ENCODE measurements around the gene MAP3K1. TPM values are rescaled to one million over a fixed set of nuclear protein-coding genes. Genes with fewer than 3 reads are reported as not detected.

MAP3K1 gene
- total and polyA plus RNA-seq, 2 experiments from 2014 or later: 11.2 to 24.0 TPM

DNA sequence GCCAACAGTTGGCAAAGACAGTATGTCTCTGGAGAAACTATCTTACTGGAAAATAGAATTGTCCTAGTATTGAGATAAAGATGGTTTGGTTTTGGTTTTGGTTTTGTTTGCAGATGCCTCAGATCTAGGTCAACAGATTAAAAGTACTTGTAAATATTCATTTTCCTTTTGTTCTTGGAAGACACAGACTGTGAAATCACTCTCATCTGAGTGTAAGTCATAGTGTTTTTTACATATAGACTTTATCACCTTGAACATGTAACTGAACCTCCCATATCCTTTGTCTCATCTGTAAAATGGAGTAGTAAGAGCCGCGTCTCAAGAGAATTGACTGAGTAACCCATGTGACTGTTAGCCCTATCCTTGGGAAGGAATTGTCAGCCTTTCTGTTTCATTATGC lies 34.3 kb downstream of the MAP3K1 start:
- DNase-seq (ENCODE audit: low read depth in 1 of 2, low spot score in 1 of 2): no peak
- H3K9me3 ChIP-seq (ENCODE audit: low read depth): no peaks in the 10 kb centered on the region
- TF ChIP-seq, protein P1, sequence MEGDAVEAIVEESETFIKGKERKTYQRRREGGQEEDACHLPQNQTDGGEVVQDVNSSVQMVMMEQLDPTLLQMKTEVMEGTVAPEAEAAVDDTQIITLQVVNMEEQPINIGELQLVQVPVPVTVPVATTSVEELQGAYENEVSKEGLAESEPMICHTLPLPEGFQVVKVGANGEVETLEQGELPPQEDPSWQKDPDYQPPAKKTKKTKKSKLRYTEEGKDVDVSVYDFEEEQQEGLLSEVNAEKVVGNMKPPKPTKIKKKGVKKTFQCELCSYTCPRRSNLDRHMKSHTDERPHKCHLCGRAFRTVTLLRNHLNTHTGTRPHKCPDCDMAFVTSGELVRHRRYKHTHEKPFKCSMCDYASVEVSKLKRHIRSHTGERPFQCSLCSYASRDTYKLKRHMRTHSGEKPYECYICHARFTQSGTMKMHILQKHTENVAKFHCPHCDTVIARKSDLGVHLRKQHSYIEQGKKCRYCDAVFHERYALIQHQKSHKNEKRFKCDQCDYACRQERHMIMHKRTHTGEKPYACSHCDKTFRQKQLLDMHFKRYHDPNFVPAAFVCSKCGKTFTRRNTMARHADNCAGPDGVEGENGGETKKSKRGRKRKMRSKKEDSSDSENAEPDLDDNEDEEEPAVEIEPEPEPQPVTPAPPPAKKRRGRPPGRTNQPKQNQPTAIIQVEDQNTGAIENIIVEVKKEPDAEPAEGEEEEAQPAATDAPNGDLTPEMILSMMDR (IDR thresholded peaks at IDR 0.05; ENCODE audit: low read depth, low read length): no peak
- H3K27ac ChIP-seq: no peak overlapping the region
- H3K4me1 ChIP-seq (ENCODE audit: low read depth): peaks cover 21% of the 10 kb centered on the region
- H3K4me3 ChIP-seq: no peak overlapping the region
- no peaks in the 10 kb centered on the region for H3K36me3 ChIP-seq
- H3K27me3 ChIP-seq: no peaks in the 10 kb centered on the region

DNA sequence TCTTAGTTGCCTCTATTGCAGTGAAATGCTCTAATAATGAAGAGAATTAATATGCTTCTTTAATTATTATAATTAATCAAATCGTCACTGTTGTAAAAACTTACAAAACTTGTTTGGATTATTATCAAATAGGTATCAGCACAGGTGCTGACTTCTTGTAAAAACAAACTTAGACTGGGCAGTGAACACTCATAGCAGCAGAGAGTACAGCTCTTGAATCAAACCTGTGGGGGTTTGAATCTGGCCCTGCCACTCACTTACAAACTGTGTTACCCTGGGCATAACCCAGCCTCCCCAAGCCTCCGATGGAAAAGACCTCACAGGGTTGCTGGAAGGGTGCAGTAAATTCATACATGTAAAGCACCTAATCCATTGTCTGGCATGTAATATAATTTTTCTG lies 35.1 kb downstream of the MAP3K1 start:
- no peaks in the 10 kb centered on the region for H3K27me3 ChIP-seq
- peaks cover 20% of the 10 kb centered on the region for H3K4me1 ChIP-seq (ENCODE audit: low read depth)
- H3K4me3 ChIP-seq: no peak overlapping the region
- no peak for DNase-seq (ENCODE audit: low read depth in 1 of 2, low spot score in 1 of 2)
- no peaks in the 10 kb centered on the region for H3K36me3 ChIP-seq
- TF ChIP-seq, protein P1 (IDR thresholded peaks at IDR 0.05; ENCODE audit: low read depth, low read length): no peak
- H3K27ac ChIP-seq: no peak overlapping the region
- no peaks in the 10 kb centered on the region for H3K9me3 ChIP-seq (ENCODE audit: low read depth)

DNA sequence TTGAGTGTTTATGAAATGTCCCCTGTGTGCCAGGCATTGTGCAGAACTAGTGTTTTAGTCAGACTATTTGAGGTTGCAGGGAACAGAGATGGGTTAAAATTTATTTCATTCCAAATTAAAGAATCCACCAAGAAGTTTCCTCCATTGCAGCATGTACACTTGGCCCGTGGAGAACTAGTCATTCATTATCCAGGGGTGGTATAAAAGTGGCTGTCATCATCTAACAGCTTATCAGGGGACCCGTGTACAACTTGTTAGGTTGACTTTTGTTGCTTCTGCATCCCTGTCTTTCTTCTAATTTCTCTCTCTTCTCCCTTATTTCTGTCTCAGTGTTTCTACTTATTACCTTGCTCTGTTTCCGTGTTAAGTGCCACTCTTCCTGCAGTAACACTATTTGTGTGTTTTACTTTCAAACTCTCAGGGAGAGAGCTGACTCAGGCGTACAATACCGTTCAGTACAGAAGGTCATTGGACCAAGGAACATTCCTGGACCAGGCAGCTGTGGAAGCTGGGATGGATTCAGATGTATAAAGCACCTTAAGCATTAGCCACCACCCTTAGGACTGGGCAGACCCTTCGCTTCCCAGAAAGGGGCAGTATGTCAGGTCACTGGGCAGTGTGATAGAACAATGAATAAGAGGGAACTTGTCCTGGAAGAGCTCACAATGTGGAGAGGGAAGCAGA lies 36.1 kb downstream of the MAP3K1 start:
- no peak overlapping the region for H3K27ac ChIP-seq
- no peaks in the 10 kb centered on the region for H3K36me3 ChIP-seq
- H3K9me3 ChIP-seq (ENCODE audit: low read depth): no peaks in the 10 kb centered on the region
- no peak overlapping the region for H3K4me3 ChIP-seq
- TF ChIP-seq, protein P1 (IDR thresholded peaks at IDR 0.05; ENCODE audit: low read depth, low read length): no peak
- H3K27me3 ChIP-seq: no peaks in the 10 kb centered on the region
- peaks cover 17% of the 10 kb centered on the region for H3K4me1 ChIP-seq (ENCODE audit: low read depth)
- peak in 1 of 2 donors; percentile 28 for DNase-seq (ENCODE audit: low read depth in 1 of 2, low spot score in 1 of 2)

DNA sequence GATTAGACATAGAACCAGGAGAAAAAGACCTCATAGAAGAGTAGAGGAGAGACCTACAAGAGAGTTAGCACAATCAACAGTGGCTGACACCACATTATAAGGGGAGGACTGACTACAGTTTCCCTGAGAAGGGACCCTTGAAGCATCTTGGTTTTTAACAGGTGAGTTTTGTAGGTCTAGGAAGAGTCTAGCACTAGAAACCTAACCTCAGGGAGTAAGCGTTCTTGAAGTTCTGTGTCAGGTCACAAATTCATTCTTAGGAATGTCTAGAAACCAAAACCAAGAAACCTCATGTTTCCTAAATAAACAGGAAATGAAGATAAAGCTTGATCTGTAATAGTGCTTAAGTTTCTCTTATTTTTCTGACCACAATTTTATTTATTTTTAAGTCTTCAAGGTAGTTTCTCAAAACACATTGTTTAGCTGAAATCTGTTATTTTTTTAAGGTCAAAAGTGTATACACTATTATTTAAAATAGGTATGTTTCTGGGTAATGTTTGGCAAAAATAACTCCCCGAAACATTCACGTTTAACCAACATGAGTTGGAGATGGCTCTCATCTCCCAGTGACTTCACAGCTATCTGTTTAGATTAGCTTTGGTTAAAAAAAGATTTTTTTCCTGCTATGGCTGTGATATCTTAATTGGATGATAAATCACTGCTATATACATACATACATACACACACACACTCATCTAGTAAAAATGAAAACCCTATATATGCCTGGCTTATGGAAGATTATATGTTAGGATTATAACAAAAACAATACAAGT lies 37.1 kb downstream of the MAP3K1 start:
- TF ChIP-seq, protein P1 (IDR thresholded peaks at IDR 0.05; ENCODE audit: low read depth, low read length): no peak
- no peak overlapping the region for H3K27ac ChIP-seq
- no peaks in the 10 kb centered on the region for H3K27me3 ChIP-seq
- no peaks in the 10 kb centered on the region for H3K36me3 ChIP-seq
- peaks cover 17% of the 10 kb centered on the region for H3K4me1 ChIP-seq (ENCODE audit: low read depth)
- peak in 1 of 2 donors; percentile 46 for DNase-seq (ENCODE audit: low read depth in 1 of 2, low spot score in 1 of 2)
- H3K9me3 ChIP-seq (ENCODE audit: low read depth): no peaks in the 10 kb centered on the region
- H3K4me3 ChIP-seq: no peak overlapping the region

DNA sequence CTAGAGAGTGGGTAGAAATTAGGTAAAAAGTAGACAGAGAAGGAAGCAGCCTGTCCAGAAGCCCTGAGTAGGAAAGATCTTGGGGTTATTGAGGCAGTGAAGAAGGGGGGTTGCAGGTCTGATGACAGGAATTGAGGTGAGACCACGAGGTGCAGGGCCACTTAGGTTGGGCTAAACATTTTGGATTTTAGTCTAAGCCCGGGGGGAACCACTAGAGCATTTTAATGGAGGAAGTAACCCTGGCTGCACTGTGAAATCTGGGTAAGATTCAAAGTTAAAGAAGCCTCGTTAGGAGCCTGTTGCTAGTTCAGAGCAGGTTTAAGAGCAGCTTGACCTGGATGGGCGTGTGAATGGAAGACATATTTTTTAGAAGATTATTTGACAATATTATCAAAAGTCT lies 38.3 kb downstream of the MAP3K1 start:
- H3K4me1 ChIP-seq (ENCODE audit: low read depth): peaks cover 6% of the 10 kb centered on the region
- H3K27ac ChIP-seq: no peak overlapping the region
- no peak for DNase-seq (ENCODE audit: low read depth in 1 of 2, low spot score in 1 of 2)
- no peaks in the 10 kb centered on the region for H3K27me3 ChIP-seq
- no peaks in the 10 kb centered on the region for H3K9me3 ChIP-seq (ENCODE audit: low read depth)
- TF ChIP-seq, protein P1 (IDR thresholded peaks at IDR 0.05; ENCODE audit: low read depth, low read length): no peak
- H3K4me3 ChIP-seq: no peak overlapping the region
- H3K36me3 ChIP-seq: no peaks in the 10 kb centered on the region
